ENCODE results near the gene TALDO1. TPM values are rescaled to one million over a fixed set of nuclear protein-coding genes. Genes with fewer than 3 reads are reported as not detected.

Gene TALDO1
- polyA plus RNA-seq, 1 of the 3 experiments (the other 2 are of a cell fraction) = 103 TPM

DNA sequence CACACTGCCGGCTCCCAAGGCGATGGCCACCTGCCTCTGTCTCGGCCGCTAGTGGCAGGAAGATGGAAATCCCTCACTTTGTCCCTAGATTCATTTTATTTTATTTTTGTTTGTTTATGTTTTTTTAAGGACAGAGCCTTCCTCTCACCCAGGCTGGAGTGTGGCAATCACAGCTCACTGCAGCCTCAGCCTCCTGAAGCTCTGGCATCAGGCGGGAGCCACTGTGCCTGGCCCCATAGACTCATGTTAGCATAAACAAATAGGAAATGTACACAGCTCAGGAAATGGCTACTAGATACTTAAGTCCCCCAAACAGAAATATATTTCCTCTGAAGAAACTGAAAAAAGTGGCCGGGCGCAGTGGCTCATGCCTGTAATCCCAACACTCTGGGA is 48.2 kb upstream of the TALDO1 start:
- no peak overlapping the region for H3K9ac ChIP-seq
- H3K27me3 ChIP-seq (ENCODE audit: insufficient read depth) = no peaks in the 10 kb centered on the region
- CTCF ChIA-PET = interaction anchor here (11.4 kb wide), 1 partner anchor 25 kb away, joined by 122 read pairs; no protein-coding TSS in a partner anchor
- H4K20me1 ChIP-seq (ENCODE audit: insufficient read depth) = peaks cover 6% of the 10 kb centered on the region; the same call in 1 of the 2 replicates
- no peak overlapping the region for H2AFZ ChIP-seq (ENCODE audit: low read depth)
- POLR2A ChIA-PET = interaction anchor here (1.0 kb wide), 1 partner anchor 78 kb away, joined by 3 read pairs; the partner anchor contains the start of gene GATD1
- peaks cover 0 to 3% of the 10 kb centered on the region in 2 experiments for H3K36me3 ChIP-seq (replicated peaks in 1 of 2; ENCODE audit: control insufficient read depth in 1 of 2, insufficient read depth in 2 of 2, low read length in 1 of 2)
- H3K4me2 ChIP-seq = no peak overlapping the region
- no peaks in the 10 kb centered on the region for H3K9me2 ChIP-seq
- DNase-seq = no peak
- peaks cover 0 to 9% of the 10 kb centered on the region in 2 experiments; a peak in 2 of 4 replicates for H3K4me1 ChIP-seq (ENCODE audit: control insufficient read depth in 1 of 2, insufficient read depth in 2 of 2, low read depth in 1 of 2, low read length in 1 of 2)
- no peaks in the 10 kb centered on the region for H3F3A ChIP-seq (replicated peaks; ENCODE audit: insufficient read depth)
- no peak for TF ChIP-seq POLR2AphosphoS5 (IDR thresholded peaks at IDR 0.05; ENCODE audit: low read depth, low read length)
- 100% methylated on average over 7 of the region's 7 CpGs for WGBS (ENCODE audit: low lambda C conversion rate)
- H3K4me3 ChIP-seq (ENCODE audit: low read depth in 2 of 2, low read length in 1 of 2) = no peak overlapping the region
- H3K9me3 ChIP-seq = no peaks in the 10 kb centered on the region
- H3K27ac ChIP-seq (ENCODE audit: low read depth in 2 of 2, low read length in 1 of 2) = no peak overlapping the region
- peaks cover 25% of the 10 kb centered on the region for H3K79me2 ChIP-seq (ENCODE audit: insufficient read depth)

DNA sequence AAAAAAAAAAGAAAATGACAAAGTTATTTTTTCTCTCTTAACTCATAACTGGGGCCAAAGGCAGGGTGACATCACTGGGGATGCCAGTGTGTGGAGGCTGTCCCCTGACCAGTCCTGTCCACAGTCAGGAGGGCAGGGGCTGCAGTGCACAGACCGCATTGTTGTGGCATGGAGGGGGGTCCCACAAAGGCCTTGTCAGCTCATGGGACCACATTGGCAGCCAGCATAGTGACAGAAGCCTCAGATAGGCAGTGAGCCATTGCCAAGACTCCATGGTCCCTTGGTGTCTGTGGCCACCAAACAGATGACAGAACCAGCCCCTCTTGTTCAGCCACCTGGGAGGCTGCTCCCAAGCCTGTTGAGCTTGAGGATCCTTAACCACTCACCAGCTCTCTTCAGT is 47.5 kb upstream of the TALDO1 start:
- no peak for TF ChIP-seq TEAD4 (IDR thresholded peaks at IDR 0.05; ENCODE audit: borderline replicate concordance, insufficient read depth)
- no peak for TF ChIP-seq ELF1 (IDR thresholded peaks at IDR 0.05)
- TF ChIP-seq POLR2AphosphoS5 (IDR thresholded peaks at IDR 0.05; ENCODE audit: low read depth, low read length) = no peak
- TF ChIP-seq, protein P1, sequence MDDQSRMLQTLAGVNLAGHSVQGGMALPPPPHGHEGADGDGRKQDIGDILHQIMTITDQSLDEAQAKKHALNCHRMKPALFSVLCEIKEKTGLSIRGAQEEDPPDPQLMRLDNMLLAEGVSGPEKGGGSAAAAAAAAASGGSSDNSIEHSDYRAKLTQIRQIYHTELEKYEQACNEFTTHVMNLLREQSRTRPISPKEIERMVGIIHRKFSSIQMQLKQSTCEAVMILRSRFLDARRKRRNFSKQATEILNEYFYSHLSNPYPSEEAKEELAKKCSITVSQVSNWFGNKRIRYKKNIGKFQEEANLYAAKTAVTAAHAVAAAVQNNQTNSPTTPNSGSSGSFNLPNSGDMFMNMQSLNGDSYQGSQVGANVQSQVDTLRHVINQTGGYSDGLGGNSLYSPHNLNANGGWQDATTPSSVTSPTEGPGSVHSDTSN (IDR thresholded peaks at IDR 0.05) = no peak
- TF ChIP-seq FOXM1 (IDR thresholded peaks at IDR 0.05; ENCODE audit: low read depth) = no peak
- TF ChIP-seq, protein P2, sequence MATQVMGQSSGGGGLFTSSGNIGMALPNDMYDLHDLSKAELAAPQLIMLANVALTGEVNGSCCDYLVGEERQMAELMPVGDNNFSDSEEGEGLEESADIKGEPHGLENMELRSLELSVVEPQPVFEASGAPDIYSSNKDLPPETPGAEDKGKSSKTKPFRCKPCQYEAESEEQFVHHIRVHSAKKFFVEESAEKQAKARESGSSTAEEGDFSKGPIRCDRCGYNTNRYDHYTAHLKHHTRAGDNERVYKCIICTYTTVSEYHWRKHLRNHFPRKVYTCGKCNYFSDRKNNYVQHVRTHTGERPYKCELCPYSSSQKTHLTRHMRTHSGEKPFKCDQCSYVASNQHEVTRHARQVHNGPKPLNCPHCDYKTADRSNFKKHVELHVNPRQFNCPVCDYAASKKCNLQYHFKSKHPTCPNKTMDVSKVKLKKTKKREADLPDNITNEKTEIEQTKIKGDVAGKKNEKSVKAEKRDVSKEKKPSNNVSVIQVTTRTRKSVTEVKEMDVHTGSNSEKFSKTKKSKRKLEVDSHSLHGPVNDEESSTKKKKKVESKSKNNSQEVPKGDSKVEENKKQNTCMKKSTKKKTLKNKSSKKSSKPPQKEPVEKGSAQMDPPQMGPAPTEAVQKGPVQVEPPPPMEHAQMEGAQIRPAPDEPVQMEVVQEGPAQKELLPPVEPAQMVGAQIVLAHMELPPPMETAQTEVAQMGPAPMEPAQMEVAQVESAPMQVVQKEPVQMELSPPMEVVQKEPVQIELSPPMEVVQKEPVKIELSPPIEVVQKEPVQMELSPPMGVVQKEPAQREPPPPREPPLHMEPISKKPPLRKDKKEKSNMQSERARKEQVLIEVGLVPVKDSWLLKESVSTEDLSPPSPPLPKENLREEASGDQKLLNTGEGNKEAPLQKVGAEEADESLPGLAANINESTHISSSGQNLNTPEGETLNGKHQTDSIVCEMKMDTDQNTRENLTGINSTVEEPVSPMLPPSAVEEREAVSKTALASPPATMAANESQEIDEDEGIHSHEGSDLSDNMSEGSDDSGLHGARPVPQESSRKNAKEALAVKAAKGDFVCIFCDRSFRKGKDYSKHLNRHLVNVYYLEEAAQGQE (IDR thresholded peaks at IDR 0.05; ENCODE audit: low read depth, low read length) = no peak
- TF ChIP-seq RFX5 (IDR thresholded peaks at IDR 0.05; ENCODE audit: low read length) = no peak
- no peak for TF ChIP-seq CHD2 (IDR thresholded peaks at IDR 0.05; ENCODE audit: low read length, partially characterized antibody)
- TF ChIP-seq RCOR1 (IDR thresholded peaks at IDR 0.05; ENCODE audit: low read length) = no peak
- TF ChIP-seq EZH2phosphoT487 (IDR thresholded peaks at IDR 0.05; ENCODE audit: borderline replicate concordance, low read depth) = no peak
- TF ChIP-seq, protein P3, sequence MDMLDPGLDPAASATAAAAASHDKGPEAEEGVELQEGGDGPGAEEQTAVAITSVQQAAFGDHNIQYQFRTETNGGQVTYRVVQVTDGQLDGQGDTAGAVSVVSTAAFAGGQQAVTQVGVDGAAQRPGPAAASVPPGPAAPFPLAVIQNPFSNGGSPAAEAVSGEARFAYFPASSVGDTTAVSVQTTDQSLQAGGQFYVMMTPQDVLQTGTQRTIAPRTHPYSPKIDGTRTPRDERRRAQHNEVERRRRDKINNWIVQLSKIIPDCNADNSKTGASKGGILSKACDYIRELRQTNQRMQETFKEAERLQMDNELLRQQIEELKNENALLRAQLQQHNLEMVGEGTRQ (IDR thresholded peaks at IDR 0.05; ENCODE audit: borderline replicate concordance, low read depth, low read length) = no peak
- TF ChIP-seq YY1 (IDR thresholded peaks at IDR 0.05; ENCODE audit: low read depth) = no peak
- no peak for TF ChIP-seq TCF12 (IDR thresholded peaks at IDR 0.05)
- no peak for TF ChIP-seq GATA2 (CRISPR knock-in tag; IDR thresholded peaks at IDR 0.05)
- TF ChIP-seq GABPA (IDR thresholded peaks at IDR 0.05; ENCODE audit: low read depth) = no peak
- no peak for TF ChIP-seq MXI1 (IDR thresholded peaks at IDR 0.05; ENCODE audit: low read depth, low read length)
- TF ChIP-seq NRF1 (IDR thresholded peaks at IDR 0.05; ENCODE audit: low read depth, low read length) = no peak
- no peak for TF ChIP-seq RAD21 (IDR thresholded peaks at IDR 0.05; ENCODE audit: low read length)
- TF ChIP-seq, protein P4, sequence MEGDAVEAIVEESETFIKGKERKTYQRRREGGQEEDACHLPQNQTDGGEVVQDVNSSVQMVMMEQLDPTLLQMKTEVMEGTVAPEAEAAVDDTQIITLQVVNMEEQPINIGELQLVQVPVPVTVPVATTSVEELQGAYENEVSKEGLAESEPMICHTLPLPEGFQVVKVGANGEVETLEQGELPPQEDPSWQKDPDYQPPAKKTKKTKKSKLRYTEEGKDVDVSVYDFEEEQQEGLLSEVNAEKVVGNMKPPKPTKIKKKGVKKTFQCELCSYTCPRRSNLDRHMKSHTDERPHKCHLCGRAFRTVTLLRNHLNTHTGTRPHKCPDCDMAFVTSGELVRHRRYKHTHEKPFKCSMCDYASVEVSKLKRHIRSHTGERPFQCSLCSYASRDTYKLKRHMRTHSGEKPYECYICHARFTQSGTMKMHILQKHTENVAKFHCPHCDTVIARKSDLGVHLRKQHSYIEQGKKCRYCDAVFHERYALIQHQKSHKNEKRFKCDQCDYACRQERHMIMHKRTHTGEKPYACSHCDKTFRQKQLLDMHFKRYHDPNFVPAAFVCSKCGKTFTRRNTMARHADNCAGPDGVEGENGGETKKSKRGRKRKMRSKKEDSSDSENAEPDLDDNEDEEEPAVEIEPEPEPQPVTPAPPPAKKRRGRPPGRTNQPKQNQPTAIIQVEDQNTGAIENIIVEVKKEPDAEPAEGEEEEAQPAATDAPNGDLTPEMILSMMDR (IDR thresholded peaks at IDR 0.05) = no peak
- no peak overlapping the region for H3K4me2 ChIP-seq
- no peak overlapping the region for H3K9ac ChIP-seq
- no peaks in the 10 kb centered on the region for H3K9me2 ChIP-seq
- H3F3A ChIP-seq (replicated peaks; ENCODE audit: insufficient read depth) = no peaks in the 10 kb centered on the region
- no peak overlapping the region for H3K27ac ChIP-seq (ENCODE audit: low read depth in 2 of 2, low read length in 1 of 2)
- no peaks in the 10 kb centered on the region for H3K27me3 ChIP-seq (ENCODE audit: insufficient read depth)
- H3K36me3 ChIP-seq (replicated peaks in 1 of 2; ENCODE audit: control insufficient read depth in 1 of 2, insufficient read depth in 2 of 2, low read length in 1 of 2) = peaks cover 0 to 3% of the 10 kb centered on the region in 2 experiments
- ChIA-PET POLR2A (no interaction called here), CTCF (interaction anchor here (11.4 kb wide), 1 partner anchor 24 kb away, joined by 122 read pairs; no protein-coding TSS in a partner anchor)
- no peak for DNase-seq
- peaks cover 6% of the 10 kb centered on the region; the same call in 1 of the 2 replicates for H4K20me1 ChIP-seq (ENCODE audit: insufficient read depth)
- H3K79me2 ChIP-seq (ENCODE audit: insufficient read depth) = peaks cover 22% of the 10 kb centered on the region
- no peak overlapping the region for H2AFZ ChIP-seq (ENCODE audit: low read depth)
- no peaks in the 10 kb centered on the region for H3K9me3 ChIP-seq
- peaks cover 0 to 4% of the 10 kb centered on the region in 2 experiments; a peak in 2 of 4 replicates for H3K4me1 ChIP-seq (ENCODE audit: control insufficient read depth in 1 of 2, insufficient read depth in 2 of 2, low read depth in 1 of 2, low read length in 1 of 2)
- no peak overlapping the region for H3K4me3 ChIP-seq (ENCODE audit: low read depth in 2 of 2, low read length in 1 of 2)
- no CpG with 5 or more reads among the region's 1 CpG for WGBS (ENCODE audit: low lambda C conversion rate)

Data from SK-N-SH (cell line).